GM12875 (cell line): ENCODE measurements around the gene GULP1.
"Not testable (repeated sequence)": the region's sequence is repeated elsewhere in the genome, so short reads cannot be mapped to it uniquely, and the experiment has no call there.

Experiments used
- H3K4me3 ChIP-seq: one replicate; pipeline ENCODE4 v1.5.1; 2011; ENCODE audit warnings: low read depth, low read length, control low read depth
- CTCF ChIP-seq: IDR thresholded peaks from 2 replicates; pipeline ENCODE4 v1.5.1; 2011; ENCODE audit warnings: low read depth, mild to moderate bottlenecking, control low read depth, inconsistent platforms, low read length, moderate library complexity, borderline replicate concordance; ENCODE audit not compliant: insufficient read depth

The GULP1 gene

GRCh38 chr2:188291142-188291616 lies 495 bp upstream of the GULP1 start:
- no peak overlapping the region for H3K4me3 ChIP-seq
- no peak for TF ChIP-seq CTCF

GRCh38 chr2:188292348-188293239 lies 920 bp downstream of the GULP1 start:
- TF ChIP-seq CTCF: no peak
- no peak overlapping the region for H3K4me3 ChIP-seq

- TF ChIP-seq CTCF: no peak
- H3K4me3 ChIP-seq: no peak overlapping the region
Measured at GRCh38 chr2:188293601-188294351, 2.1 kb downstream of the GULP1 start.

- TF ChIP-seq CTCF: no peak
- H3K4me3 ChIP-seq: no peak overlapping the region
Measured at GRCh38 chr2:188294352-188294926, 2.8 kb downstream of the GULP1 start.

GRCh38 chr2:188295067-188295685 lies 3.5 kb downstream of the GULP1 start:
- TF ChIP-seq CTCF: no peak
- no peak overlapping the region for H3K4me3 ChIP-seq

- TF ChIP-seq CTCF: no peak
- no peak overlapping the region for H3K4me3 ChIP-seq
Measured at GRCh38 chr2:188297978-188298377, 6.3 kb downstream of the GULP1 start.

- H3K4me3 ChIP-seq: not testable (repeated sequence)
Measured at GRCh38 chr2:188298937-188299371, 7.3 kb downstream of the GULP1 start.
